ENCODE results near the gene SKA1. TPM values are rescaled to one million over a fixed set of nuclear protein-coding genes. Genes with fewer than 3 reads are reported as not detected.

The SKA1 gene
- total and polyA plus RNA-seq, 10 donors: 0.48 to 4.2 (median 1.7) TPM

GRCh38 chr18:50418650-50419049 lies 43.8 kb downstream of the SKA1 start:
- H3K4me1 ChIP-seq: no peaks in the 10 kb centered on the region
- TF ChIP-seq POLR2A (IDR thresholded peaks at IDR 0.05): no peak
- TF ChIP-seq CTCF (IDR thresholded peaks at IDR 0.05 in 8 of 11, conservative IDR thresholded peaks at IDR 0.05 in 3 of 11): no peak
- no peak for TF ChIP-seq POLR2AphosphoS5 (IDR thresholded peaks at IDR 0.05)
- intact Hi-C loops (cut with DNase I; ENCODE audit: low total_unique reads): no loop called here
- peaks cover 0 to 26% (median 13%) of the 10 kb centered on the region in 8 donors for H3K9me3 ChIP-seq
- 64 to 92% (median 85%) methylated on average over 2 of the region's 2 CpGs for WGBS, 5 donors
- H3K27me3 ChIP-seq (replicated peaks in 1 of 7): peaks cover 0 to 26% (median 0%) of the 10 kb centered on the region in 7 donors
- H3K36me3 ChIP-seq: no peaks in the 10 kb centered on the region
- H3K4me3 ChIP-seq: no peak overlapping the region
- no peak for DNase-seq
- no peak overlapping the region for H3K27ac ChIP-seq

DNA sequence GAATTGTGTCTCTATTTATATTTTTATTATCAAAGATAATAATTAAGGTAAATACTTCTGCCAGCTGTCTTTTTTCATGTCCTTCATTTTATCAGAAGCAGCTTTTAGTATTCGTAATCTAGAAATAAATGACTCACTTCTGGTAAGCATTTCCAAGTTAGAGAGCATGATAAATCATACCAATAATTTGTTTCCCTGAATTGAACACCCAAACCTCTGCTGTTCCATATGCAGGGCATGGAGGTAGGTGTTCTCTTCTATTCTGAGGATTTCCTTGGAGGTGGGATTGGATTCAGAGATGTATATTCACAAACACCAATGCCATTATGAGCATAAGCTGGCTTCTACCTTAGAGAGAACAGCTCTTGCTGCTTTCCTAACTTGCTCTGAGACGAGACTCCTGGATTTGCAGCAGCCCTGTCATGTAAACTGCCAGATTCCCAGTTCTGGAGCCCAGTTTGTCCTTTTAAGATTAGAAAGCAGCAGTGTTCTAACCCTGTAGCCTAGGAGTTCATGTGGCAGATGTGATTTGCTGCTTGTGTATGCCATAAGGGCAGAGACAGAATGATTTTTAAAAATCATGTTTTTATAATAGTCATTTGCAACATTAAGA lies 47.5 kb downstream of the SKA1 start:
- Histone ChIP-seq H3K9me3 (peaks cover 0 to 38% (median 24%) of the 10 kb centered on the region in 8 donors), H3K4me1 (no peaks in the 10 kb centered on the region), H3K27ac (no peak overlapping the region), H3K27me3 (replicated peaks in 1 of 7) (peaks cover 0 to 27% (median 0%) of the 10 kb centered on the region in 7 donors), H3K36me3 (no peaks in the 10 kb centered on the region), H3K4me3 (no peak overlapping the region)
- no peak for TF ChIP-seq CTCF (IDR thresholded peaks at IDR 0.05 in 8 of 11, conservative IDR thresholded peaks at IDR 0.05 in 3 of 11)
- no peak for TF ChIP-seq POLR2AphosphoS5 (IDR thresholded peaks at IDR 0.05)
- TF ChIP-seq POLR2A (IDR thresholded peaks at IDR 0.05): no peak
- 60 to 77% (median 64%) methylated on average over 2 of the region's 2 CpGs for WGBS, 5 donors
- no peak for DNase-seq
- intact Hi-C loops (cut with DNase I; ENCODE audit: low total_unique reads): no loop called here

GRCh38 chr18:50424877-50425690 lies 50.2 kb downstream of the SKA1 start:
- Histone ChIP-seq H3K27me3 (replicated peaks in 1 of 7) (peaks cover 0 to 22% (median 0%) of the 10 kb centered on the region in 7 donors), H3K9me3 (peaks cover 0 to 15% (median 11%) of the 10 kb centered on the region in 8 donors), H3K4me1 (peaks cover 0 to 9% (median 0%) of the 10 kb centered on the region in 6 donors), H3K27ac (no peak overlapping the region), H3K4me3 (no peak overlapping the region), H3K36me3 (no peaks in the 10 kb centered on the region)
- WGBS, 5 donors: 29 to 42% (median 39%) methylated on average over 7 of the region's 7 CpGs
- no peak for DNase-seq
- intact Hi-C loops (cut with DNase I; ENCODE audit: low total_unique reads): no loop called here
- no peak for TF ChIP-seq POLR2AphosphoS5 (IDR thresholded peaks at IDR 0.05)
- no peak for TF ChIP-seq CTCF (IDR thresholded peaks at IDR 0.05 in 8 of 11, conservative IDR thresholded peaks at IDR 0.05 in 3 of 11)
- no peak for TF ChIP-seq POLR2A (IDR thresholded peaks at IDR 0.05)

- 29 to 68% (median 33%) methylated on average over 1 of the region's 1 CpG for WGBS, 5 donors
- DNase-seq: no peak
- intact Hi-C loops (cut with DNase I; ENCODE audit: low total_unique reads): no loop called here
Measured at GRCh38 chr18:50427896-50428295, 53.0 kb downstream of the SKA1 start.

More at GRCh38 chr18:50427896-50428295, 53.0 kb downstream of the SKA1 start:
- peaks cover 0 to 16% (median 0%) of the 10 kb centered on the region in 7 donors for H3K27me3 ChIP-seq (replicated peaks in 1 of 7)
- no peak overlapping the region for H3K4me3 ChIP-seq
- no peaks in the 10 kb centered on the region for H3K36me3 ChIP-seq
- H3K4me1 ChIP-seq: peaks cover 0 to 9% (median 0%) of the 10 kb centered on the region in 6 donors
- H3K27ac ChIP-seq: no peak overlapping the region
- no peak for TF ChIP-seq POLR2AphosphoS5 (IDR thresholded peaks at IDR 0.05)
- TF ChIP-seq CTCF (IDR thresholded peaks at IDR 0.05 in 8 of 11, conservative IDR thresholded peaks at IDR 0.05 in 3 of 11): no peak
- TF ChIP-seq POLR2A (IDR thresholded peaks at IDR 0.05): no peak
- peaks cover 0 to 15% (median 11%) of the 10 kb centered on the region in 8 donors for H3K9me3 ChIP-seq

All from spleen (tissue), 11 donors.